Adrenal gland (tissue), 12 donors: ENCODE data around the gene ABHD16B. TPM values are rescaled to one million over a fixed set of nuclear protein-coding genes. Genes with fewer than 3 reads are reported as not detected.
A peak's percentile ranks its signal among the peaks of the same experiment; 100 is the strongest.

Experiments
- DNase-seq, 7 donors: peaks; one replicate each; pipeline ENCODE4 v3.0.0-alpha.2; 2019 to 2020
- H3K27ac ChIP-seq, 5 donors: fragments of 200-600 bp; sonication (generic) in 4 of 5; 1 replicate in 3 of 5; 2 replicates in 2 of 5; pipeline versions ENCODE4 v1.5.1 to v1.8.0; 2016 to 2020; ENCODE audit warnings: mild to moderate bottlenecking in 1 of 5
- H3K27me3 ChIP-seq: fragments of 200-600 bp; 2 replicates; pipeline ENCODE4 v1.8.0; 2021
- H3K36me3 ChIP-seq, 2 donors: fragments of 200-600 bp; replicated peaks in 1 of 2; 1 replicate in 1 of 2; 2 replicates in 1 of 2; pipeline versions ENCODE4 v1.5.1 to v1.8.0; 2018 to 2022
- H3K4me1 ChIP-seq, 2 donors: fragments of 200-600 bp; replicated peaks in 1 of 2; 1 replicate in 1 of 2; 2 replicates in 1 of 2; pipeline versions ENCODE4 v1.5.1 to v1.8.0; 2018 to 2021
- H3K4me3 ChIP-seq, 4 donors: fragments of 200-600 bp; sonication (generic) in 3 of 4; one replicate each; pipeline ENCODE4 v1.5.1; 2016 to 2018
- H3K9me3 ChIP-seq, 3 donors: fragments of 200-600 bp; sonication (generic) in 1 of 3; replicated peaks in 1 of 3; 1 replicate in 2 of 3; 2 replicates in 1 of 3; pipeline versions ENCODE4 v1.5.1 to v1.8.0; 2016 to 2021
- POLR2A ChIP-seq, 2 donors: fragments of 450-650 bp; IDR thresholded peaks; one replicate each; pipeline ENCODE4 v1.6.1; 2017; ENCODE audit warnings: antibody characterized with exemption in 2 of 2, mild to moderate bottlenecking in 2 of 2, moderate library complexity in 1 of 2
- WGBS, 4 donors: extraction: QIAGEN DNeasy Blood & Tissue Kit in 2 of 4; methylation state at CpG; one replicate each; pipeline versions ENCODE4 v1.1.5 to v1.1.7; 2013 to 2017; 5-methylcytosine and 5-hydroxymethylcytosine counted together
- intact Hi-C, 2 donors: fragments of 100-400 bp; cut with DNase I; formaldehyde crosslinking; loops; one replicate each; pipeline versions ENCODE4 v1.14.1 to v1.15.0; 2022 to 2023
- polyA plus RNA-seq, 3 donors: library from polyadenylated mRNA; stranded (reverse); fragments of 200-250 nt in 2 of 3; fragments of 350-450 nt in 1 of 3; fragmentation: Illumina TruSeq in 1 of 3; extraction: RNeasy Lipid Tissue Mini Kit (QIAGEN cat#74804) in 1 of 3; gene quantifications; one replicate each; pipeline ENCODE4 v1.2.3, GENCODE V29; 2013 to 2014
- total RNA-seq, 9 donors: library from RNA; depleted of rRNA in 4 of 9; stranded (reverse); fragments of >200 nt in 4 of 9; fragments of 120-200 nt in 1 of 9; fragmentation: NEBNext Ultra II Directional in 1 of 9; extraction: Animal tissue kit (Norgen Biotek cat#: 25700) in 1 of 9; gene quantifications; one replicate each; pipeline versions ENCODE4 v1.1.0 to v1.2.4, GENCODE V29; 2013 to 2023
- TF ChIP-seq, protein P1 (sequence below), 6 experiments: fragments of 450-650 bp in 4 of 6; fragments of 200-600 bp in 2 of 6; sonication (generic) in 1 of 6; IDR thresholded peaks; 1 replicate in 5 of 6; 2 replicates in 1 of 6; pipeline versions ENCODE4 v1.5.1 to v1.8.0; 2016 to 2021; ENCODE audit warnings: antibody characterized with exemption in 6 of 6, mild to moderate bottlenecking in 2 of 6, moderate library complexity in 1 of 6
- donor health status: healthy with polysubstance abuse.
- donor health status: Bipolar disorder and iron deficiency.
- donor health status: DM: yes; HTN: yes; CAD: no.
- donor health status: DM: no; HTN: no; CAD: no.
- donor health status: DM: no; HTN: no; CAD: no.
- donor health status: DM: yes; HTN: yes; CAD: no.

Gene ABHD16B
- total and polyA plus RNA-seq, 12 donors = 0.54 to 1.2 TPM; not detected in 10

DNA sequence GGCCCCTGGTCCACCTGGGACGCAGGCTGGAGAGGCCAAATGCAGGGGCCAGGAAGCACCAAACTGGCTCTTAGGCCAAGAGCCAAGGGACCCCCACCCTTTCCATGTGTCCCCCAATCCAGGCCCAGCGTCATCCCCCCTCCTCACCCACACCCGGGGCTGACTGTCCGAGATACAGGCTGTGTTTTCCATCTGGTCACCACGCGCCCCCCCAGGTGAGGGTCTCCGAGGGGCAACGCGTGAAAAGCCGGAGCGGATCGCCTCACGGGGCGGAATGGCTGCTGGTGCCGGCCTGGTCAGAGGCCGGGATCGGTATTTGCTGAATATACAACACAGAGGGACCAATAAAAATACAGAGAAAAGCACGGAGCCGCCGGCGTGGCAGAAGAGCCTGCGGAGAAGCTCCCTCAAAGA is 5.2 kb upstream of the ABHD16B start:
- Histone ChIP-seq H3K4me3 (no peak overlapping the region), H3K4me1 (peaks cover 50 to 51% of the 10 kb centered on the region in 2 donors), H3K9me3 (no peaks in the 10 kb centered on the region), H3K27me3 (no peaks in the 10 kb centered on the region), H3K36me3 (peaks cover 0 to under 1% of the 10 kb centered on the region in 2 donors), H3K27ac (peak overlapping the region in 1 of 5 donors; percentile 79)
- TF ChIP-seq, protein P1, sequence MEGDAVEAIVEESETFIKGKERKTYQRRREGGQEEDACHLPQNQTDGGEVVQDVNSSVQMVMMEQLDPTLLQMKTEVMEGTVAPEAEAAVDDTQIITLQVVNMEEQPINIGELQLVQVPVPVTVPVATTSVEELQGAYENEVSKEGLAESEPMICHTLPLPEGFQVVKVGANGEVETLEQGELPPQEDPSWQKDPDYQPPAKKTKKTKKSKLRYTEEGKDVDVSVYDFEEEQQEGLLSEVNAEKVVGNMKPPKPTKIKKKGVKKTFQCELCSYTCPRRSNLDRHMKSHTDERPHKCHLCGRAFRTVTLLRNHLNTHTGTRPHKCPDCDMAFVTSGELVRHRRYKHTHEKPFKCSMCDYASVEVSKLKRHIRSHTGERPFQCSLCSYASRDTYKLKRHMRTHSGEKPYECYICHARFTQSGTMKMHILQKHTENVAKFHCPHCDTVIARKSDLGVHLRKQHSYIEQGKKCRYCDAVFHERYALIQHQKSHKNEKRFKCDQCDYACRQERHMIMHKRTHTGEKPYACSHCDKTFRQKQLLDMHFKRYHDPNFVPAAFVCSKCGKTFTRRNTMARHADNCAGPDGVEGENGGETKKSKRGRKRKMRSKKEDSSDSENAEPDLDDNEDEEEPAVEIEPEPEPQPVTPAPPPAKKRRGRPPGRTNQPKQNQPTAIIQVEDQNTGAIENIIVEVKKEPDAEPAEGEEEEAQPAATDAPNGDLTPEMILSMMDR (IDR thresholded peaks at IDR 0.05) = no peak
- no peak for TF ChIP-seq POLR2A (IDR thresholded peaks at IDR 0.05)
- 63 to 72% (median 69%) methylated on average over 18 to 22 of the region's 22 CpGs for WGBS, 4 donors
- DNase-seq = no peak
- intact Hi-C loops = loop anchor here in 1 of 2 donors (10.0 kb wide), 1 partner anchor 151 kb away; the partner anchor contains the start of genes ARFRP1 and ZGPAT

DNA sequence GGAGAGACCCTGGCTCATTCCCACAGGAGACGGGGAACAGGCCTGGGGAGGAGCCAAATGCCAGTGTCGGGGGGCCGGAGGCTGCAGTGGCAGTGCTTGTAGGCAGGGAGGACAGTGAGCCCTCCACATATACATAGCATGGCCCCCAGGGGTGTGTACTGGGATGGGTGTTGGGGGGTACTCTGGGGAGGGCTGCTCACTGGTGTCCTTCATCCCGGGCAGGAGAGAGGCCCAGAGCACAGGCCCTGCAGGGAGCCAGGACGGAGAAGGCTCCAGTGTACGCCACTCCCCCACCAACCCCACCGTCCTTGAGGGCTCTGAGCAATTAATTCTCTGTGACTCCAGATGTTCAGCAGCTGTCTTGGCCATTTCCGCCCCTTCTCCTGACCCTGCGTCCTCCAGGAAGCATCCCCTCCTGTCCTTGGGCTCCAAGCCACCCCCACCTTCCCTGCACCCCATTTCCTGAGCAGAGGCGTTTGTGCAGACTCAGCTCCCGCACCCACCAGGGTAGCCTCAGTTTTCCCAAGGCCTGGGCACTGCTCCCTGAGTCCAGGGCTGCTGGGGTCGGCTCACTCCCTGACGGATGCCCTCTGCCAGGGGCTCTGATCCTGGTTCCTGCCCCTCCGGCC is 3.4 kb upstream of the ABHD16B start:
- TF ChIP-seq, protein P1 (IDR thresholded peaks at IDR 0.05) = no peak
- no peak for TF ChIP-seq POLR2A (IDR thresholded peaks at IDR 0.05)
- intact Hi-C loops = loop anchor here in 1 of 2 donors (10.0 kb wide), 1 partner anchor 153 kb away; the partner anchor contains the start of genes ARFRP1 and ZGPAT
- Histone ChIP-seq H3K27me3 (no peaks in the 10 kb centered on the region), H3K27ac (peak overlapping the region in 3 of 5 donors; percentile 36 to 82 (median 57)), H3K9me3 (no peaks in the 10 kb centered on the region), H3K4me1 (peaks cover 50 to 51% of the 10 kb centered on the region in 2 donors), H3K4me3 (no peak overlapping the region), H3K36me3 (peaks cover 0 to 16% of the 10 kb centered on the region in 2 donors)
- 2 to 15% (median 7%) methylated on average over 8 to 14 of the region's 14 CpGs for WGBS, 4 donors
- peak in 6 of 7 donors; percentile 31 to 78 (median 58) for DNase-seq

DNA sequence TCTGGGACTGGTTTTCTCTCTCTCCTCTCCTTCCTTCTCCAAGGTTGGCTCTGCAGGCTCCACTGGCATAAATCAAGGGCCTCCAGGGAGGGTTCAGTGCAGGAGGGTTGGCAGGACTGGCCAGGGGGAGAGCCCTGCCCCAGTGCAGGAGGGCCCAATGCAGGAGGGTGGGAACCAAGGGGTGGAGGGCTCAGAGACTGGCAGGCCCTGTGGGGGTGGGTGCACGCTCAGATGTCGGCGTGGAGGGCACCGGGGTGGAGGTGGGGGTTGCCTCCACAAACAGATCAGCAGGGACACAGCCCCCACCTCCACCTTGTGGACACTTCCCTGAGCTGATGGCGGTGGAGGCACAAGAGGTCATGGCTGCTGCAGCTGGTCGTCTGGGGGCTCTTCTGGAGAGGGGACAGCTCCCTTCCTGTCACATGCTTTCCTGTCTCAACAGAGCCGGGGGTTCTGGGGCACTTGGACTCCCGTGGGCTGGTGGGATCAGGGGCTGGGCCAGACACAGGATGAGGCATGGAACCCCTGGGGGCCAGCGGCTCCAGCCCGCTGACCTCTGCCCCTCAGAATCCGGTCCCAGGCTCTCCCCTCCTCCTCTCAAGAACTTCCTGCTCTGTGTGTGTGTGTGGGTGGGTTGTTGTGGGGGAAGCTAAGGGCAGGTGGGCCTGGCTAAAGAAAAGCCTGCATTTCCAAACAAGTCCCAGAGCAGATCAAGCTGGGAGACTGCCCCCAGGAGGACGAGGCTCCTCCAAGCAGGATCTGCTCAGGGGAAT is 2.7 kb upstream of the ABHD16B start:
- 14 to 27% (median 20%) methylated on average over 5 to 12 of the region's 12 CpGs for WGBS, 4 donors
- Histone ChIP-seq H3K4me1 (peaks cover 51 to 56% of the 10 kb centered on the region in 2 donors), H3K27me3 (no peaks in the 10 kb centered on the region), H3K4me3 (no peak overlapping the region), H3K9me3 (no peaks in the 10 kb centered on the region), H3K27ac (peak overlapping the region in 4 of 5 donors; percentile 17 to 82 (median 46)), H3K36me3 (peaks cover 0 to 16% of the 10 kb centered on the region in 2 donors)
- DNase-seq = peak in 6 of 7 donors; percentile 41 to 73 (median 62)
- intact Hi-C loops = loop anchor here in 1 of 2 donors (10.0 kb wide), 1 partner anchor 154 kb away; the partner anchor contains the start of genes ARFRP1 and ZGPAT
- TF ChIP-seq, protein P1 (IDR thresholded peaks at IDR 0.05) = peak in 3 of 6 experiments; percentile 22 to 32 (median 23)
- TF ChIP-seq POLR2A (IDR thresholded peaks at IDR 0.05) = no peak

DNA sequence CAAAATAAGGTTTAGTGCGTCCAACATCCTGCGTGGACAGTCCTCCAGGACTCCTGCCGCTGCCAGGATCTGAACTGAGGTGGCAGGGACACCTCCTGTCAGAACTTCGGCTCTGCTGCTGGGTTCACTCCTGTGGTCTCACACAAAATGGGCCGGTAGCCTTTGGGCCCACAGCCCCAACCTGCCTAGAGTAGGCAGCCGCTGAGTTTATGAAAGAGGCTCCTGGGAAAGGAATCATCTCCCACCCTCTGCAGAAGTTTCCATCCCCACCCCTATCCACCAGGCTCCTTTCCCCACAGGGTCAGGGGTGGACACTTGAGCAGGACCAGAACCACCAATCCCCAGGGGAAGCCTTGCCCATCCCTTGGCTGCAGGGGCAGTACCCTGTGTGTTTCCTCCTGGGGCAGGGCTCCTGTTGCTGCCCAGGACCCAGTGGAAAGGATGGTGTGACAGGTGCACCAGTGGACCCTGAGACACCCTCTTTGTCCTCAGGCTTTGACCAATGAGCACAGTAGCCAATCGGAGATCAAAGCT is 2.1 kb upstream of the ABHD16B start:
- H3K4me3 ChIP-seq = no peak overlapping the region
- DNase-seq = no peak
- H3K4me1 ChIP-seq = peaks cover 46 to 57% of the 10 kb centered on the region in 2 donors
- H3K36me3 ChIP-seq = peaks cover 0 to 16% of the 10 kb centered on the region in 2 donors
- H3K27me3 ChIP-seq = no peaks in the 10 kb centered on the region
- no peak for TF ChIP-seq POLR2A (IDR thresholded peaks at IDR 0.05)
- TF ChIP-seq, protein P1 (IDR thresholded peaks at IDR 0.05) = peak in 1 of 6 experiments; percentile 17
- H3K27ac ChIP-seq = peak overlapping the region in 3 of 5 donors; percentile 32 to 82 (median 57)
- WGBS, 4 donors = 38 to 64% (median 54%) methylated on average over 5 to 7 of the region's 7 CpGs
- intact Hi-C loops = loop anchor here in 1 of 2 donors (10.0 kb wide), 1 partner anchor 154 kb away; the partner anchor contains the start of genes ARFRP1 and ZGPAT
- no peaks in the 10 kb centered on the region for H3K9me3 ChIP-seq
